ENCODE data around the gene RTKN.
"Not testable (repeated sequence)": the region's sequence is repeated elsewhere in the genome, so short reads cannot be mapped to it uniquely, and the experiment has no call there.

RTKN gene

DNA sequence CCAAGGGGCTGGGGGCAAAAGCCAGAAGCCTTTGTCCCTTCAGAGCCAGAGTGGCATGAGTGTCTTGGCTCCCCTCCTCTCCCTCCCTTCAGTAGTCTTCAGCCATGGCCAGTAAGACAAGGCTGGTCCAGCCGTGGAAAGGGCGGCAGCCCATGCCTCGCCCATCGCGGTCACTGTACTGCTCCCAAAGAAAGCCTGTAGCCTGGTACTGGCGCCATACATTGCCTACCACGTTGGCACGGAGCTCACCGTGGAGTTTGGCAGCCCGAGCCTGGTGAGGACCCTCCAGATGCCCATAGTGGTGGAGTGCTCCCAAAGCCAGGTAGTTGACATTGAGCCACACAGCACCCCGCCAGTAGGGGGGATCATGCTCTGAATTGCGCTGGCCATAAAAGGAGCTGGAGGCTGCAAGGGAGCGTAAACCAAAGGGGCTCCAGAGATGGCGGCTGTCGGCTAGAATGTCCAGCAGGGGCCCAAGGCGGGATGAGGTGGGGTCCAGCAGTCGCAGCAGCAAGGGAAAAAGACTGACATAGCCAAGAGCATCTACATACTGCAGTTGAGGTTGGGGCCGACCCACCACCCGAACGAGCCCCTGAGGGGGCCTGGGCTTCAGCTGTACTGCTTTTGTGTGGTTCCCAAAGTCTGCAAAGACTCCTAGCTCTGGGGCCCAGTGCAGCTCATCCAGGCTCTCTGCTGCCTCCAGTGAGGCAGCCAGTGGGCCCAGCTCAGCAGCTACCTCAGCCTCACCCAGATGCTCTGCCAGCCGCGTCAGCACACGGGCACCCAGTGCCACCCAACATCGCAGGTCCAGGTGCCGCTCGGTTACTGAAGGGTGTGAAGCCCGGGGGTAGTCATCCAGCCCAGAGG lies 19.7 kb upstream of the RTKN start:
- no peak for FAIRE-seq

DNA sequence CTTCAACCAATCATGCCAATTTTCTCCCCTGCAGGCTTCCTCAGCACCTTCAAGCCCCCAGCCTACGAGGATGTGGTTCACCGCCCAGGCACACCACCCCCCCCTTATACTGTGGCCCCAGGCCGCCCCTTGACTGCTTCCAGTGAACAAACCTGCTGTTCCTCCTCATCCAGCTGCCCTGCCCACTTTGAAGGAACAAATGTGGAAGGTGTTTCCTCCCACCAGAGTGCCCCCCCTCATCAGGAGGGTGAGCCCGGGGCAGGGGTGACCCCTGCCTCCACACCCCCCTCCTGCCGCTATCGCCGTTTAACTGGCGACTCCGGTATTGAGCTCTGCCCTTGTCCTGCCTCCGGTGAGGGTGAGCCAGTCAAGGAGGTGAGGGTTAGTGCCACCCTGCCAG lies 18.4 kb upstream of the RTKN start:
- FAIRE-seq, result not testable (repeated sequence)

DNA sequence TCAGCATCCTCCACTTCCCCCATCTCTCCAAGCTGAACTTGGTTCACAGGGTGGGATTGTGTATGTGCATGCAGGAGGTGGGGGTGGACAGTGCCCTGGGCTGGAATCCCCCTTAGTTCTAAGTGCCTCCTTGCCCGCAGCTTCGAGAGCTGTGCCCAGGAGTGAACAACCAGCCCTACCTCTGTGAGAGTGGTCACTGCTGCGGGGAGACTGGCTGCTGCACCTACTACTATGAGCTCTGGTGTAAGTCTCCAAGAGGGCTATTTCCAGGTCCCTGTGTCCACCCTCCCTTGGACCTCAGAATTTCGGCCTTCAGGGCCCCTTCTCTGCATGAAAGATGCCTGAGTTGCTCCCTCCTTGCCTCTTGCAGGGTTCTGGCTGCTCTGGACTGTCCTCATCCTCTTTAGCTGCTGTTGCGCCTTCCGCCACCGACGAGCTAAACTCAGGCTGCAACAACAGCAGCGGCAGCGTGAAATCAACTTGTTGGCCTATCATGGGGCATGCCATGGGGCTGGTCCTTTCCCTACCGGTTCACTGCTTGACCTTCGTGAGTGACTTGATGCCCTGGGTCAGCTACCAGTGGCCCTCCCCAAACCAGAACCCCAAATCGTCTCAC lies 17.9 kb upstream of the RTKN start:
- not testable (repeated sequence) for FAIRE-seq

DNA sequence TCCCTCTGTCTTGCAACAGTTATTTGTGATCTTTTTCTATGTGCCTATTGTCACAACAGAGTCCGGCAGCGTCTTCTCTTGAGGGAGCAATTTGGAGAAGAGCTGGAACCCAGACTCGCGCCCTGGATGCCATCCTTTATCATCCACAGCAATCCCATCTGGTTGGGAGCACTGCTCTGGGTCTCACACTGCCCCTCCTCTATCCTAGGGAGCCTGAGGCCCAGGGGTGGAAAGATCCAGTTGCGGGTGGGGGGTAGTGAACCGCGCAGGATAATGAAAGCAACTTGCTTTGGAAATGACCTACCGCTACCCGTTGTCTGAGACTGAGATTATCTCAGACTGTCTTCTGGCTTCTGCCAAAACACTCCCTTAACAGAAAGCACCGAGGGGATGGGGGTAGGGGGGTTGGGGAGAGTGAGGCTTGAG lies 17.2 kb upstream of the RTKN start:
- no peak for FAIRE-seq

DNA sequence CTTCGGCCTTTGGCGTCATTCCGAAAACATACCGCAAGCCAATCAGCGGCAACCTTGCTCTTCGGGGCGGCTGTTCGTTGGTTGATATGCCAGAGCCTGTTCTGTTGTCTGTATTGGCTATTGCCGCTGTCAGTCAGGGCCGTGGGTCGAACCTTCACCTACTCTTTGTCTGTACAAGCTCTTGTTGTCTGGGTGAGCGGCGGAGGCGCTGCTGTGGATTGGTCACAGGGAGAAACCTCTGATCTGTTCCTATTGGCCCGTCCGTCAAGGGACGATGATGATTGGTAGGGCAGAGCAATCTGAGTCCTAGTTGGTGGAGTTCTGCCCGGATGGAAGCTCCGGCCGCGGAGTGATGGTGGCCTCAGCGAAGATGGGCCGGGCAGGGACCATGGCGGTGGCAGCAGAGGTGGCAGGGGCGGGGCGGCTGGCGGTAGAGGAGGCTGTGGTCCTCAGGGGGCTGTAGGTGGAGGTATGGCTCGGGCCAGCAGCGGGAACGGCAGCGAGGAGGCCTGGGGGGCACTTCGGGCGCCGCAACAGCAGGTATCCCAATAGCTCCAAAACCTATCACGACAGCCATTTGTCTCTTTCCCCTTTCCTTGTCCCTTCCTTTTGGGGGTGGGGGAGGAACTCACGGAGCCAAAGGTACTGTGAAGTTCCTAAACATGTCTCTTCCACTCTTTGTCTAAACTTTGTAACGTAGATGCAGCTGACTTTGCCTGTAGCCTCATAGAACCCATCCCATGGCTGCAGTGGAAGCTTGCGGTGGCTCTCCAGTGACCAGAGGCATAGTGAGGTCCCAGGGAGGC lies 16.6 kb upstream of the RTKN start, which contains the start of gene WBP1:
Gene WBP1 (plus strand): TSS at position 307 of the 806 bp plus-strand sequence. CDS start 165 bp downstream, at position 472.
- peak; percentile 99 for FAIRE-seq

DNA sequence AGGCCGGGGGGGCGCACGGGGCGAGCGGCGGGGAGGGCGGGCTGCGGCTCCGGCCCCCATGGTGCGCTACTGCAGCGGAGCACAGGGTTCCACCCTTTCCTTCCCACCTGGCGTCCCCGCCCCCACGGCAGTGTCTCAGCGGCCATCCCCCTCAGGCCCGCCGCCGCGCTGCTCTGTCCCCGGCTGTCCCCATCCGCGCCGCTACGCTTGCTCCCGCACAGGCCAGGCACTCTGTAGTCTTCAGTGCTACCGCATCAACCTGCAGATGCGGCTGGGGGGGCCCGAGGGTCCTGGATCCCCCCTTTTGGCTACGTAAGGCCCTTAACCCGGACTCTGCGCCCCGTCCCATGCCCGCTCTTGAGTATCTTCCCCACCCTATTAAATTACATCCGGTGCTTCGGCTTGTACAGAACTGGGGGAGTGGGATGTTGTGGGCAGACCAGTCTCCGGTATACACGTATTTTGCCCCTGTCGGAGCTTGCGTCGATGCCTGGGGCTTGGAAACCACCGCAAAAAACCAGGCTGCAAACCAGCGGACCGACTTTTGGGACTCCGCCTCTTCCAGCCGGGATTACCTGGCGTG lies 15.9 kb upstream of the RTKN start:
- FAIRE-seq, result no peak

DNA sequence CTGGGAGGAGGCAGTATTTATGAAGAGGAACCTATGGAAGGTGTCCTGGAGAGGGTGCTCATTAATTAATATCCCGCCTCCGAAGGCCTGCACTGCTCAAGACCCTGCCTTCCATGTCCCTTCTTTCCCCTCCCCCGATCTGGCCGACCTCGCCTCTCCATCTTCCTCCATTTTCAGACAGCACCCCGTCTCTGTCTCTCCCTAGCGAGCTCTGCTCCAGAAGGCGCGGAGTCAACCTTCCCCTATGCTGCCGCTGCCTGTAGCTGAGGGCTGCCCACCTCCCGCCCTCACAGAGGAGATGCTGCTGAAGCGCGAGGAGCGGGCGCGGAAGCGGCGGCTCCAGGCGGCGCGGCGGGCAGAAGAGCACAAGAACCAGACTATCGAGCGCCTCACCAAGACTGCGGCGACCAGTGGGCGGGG lies 15.4 kb upstream of the RTKN start:
- FAIRE-seq, result no peak

DNA sequence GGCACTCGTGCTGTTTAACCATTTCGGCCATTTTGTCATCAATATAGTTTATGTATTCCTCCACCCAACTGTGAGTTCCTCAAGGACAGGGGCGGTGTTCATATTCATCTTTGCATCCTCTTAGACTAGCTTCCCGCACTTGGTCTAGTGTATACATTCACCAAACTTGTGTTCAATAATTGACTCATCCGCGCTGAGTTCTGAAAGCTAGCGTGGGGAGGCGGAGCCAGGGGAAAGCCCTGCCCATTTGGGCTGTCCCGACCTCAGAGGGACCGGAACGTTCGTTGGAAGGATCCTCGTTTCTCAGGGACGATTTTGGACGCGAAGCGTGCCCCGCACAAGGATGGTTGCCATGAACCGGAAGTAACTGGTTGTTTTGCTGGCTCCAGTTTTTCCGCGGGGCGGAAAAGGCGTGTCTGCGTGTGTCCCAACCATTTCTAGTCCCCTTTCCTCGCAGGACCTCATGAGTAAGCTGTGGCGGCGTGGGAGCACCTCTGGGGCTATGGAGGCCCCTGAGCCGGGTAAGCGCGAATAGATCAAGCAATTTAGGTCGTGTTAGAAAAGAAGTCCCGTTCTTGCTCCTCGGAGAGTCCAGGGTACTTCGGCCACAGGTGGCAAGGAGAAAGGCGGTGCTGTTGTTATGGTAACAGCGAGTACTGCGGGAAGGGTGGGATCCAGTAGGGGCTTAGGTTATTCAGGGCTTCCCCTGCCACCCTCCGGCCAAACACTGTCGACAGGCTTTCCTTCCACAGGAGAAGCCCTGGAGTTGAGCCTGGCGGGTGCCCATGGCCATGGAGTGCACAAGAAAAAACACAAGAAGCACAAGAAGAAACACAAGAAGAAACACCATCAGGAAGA lies 13.1 kb upstream of the RTKN start, which contains the start of gene INO80B:
Gene INO80B (plus strand): TSS at position 434 of the 858 bp plus-strand sequence. CDS start 30 bp downstream, at position 464.
- FAIRE-seq, result peak; percentile 94

DNA sequence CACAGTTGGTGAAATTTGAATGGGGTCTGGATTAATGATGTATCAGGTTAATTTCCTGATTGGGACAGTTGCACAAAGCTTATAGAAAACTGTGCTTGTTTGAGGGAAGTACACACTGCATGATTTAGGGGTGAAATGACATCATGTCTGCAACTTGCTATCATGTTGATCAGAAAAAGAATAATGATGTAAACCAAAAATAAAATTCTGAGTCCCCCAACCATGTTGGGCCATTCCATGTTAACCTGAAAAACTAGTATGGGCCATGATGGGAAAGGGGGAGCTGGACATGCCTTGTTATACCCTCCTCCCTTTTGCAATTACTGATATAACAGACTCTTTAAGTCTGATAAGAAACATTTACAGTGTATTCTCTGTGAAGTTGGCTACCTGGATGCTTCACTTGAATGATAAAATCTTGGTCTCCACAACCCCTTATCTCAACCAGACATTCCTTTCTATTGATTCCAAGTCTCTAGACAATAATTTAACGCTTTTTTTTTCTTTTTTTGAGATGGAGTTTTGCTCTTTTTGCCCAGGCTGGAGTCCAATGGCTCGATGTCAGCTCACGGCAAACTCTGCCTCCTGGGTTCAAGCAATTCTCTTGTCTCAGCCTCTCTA lies 8.9 kb upstream of the RTKN start:
- FAIRE-seq, result no peak

DNA sequence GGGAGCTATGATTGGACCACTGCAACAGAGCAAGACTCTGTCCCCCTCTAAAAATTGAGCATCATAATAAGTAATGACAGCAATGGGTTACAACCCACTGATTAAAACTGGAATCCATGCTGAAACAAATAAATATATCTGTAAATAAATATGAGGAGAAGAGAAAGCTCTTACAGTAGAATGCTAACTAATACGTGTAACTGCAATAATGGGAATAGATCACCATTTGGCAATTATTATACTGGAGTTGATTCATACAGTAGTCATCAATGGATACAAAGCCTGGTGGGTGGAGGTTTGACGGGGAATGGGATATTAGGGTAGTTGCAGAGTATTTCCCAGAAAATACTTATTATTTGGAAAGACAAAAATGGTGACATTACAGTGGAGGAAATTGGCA lies 7.0 kb upstream of the RTKN start:
- no peak for FAIRE-seq

DNA sequence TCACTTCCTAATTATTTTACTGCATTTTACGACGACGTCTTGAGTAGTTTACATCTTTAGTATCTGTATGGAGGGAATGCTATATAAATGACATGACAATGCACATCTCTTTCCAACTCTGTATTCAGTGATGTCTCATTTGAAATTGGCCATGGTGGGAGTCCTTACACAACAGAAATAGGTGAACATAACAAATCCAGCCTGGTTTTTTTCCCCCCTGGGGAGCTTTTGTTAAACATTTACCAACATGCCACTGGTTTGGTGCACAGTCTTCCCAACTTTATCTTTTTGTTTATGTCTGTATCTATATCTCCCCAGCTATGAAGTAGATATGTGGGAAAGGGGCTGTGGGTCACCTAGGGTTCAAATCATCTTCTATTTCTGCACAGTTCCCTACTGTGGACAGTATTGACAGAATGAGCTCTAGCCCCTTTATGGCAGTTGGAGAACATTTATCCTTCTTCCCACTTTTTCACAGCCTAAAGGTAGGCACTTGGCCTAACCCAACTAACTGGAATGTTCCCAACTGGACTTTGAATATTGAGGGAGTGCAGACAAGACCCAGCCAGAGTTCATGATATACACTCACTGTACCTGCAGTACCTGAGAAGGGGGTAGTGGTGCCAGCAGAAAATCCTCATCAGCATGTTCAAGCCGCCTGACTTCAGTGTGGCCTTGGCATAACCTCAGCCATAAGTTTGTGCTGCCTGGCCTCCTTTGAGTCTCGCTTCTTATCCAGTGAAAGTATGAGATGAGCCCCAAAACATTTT lies 5.7 kb upstream of the RTKN start:
- no peak for FAIRE-seq

DNA sequence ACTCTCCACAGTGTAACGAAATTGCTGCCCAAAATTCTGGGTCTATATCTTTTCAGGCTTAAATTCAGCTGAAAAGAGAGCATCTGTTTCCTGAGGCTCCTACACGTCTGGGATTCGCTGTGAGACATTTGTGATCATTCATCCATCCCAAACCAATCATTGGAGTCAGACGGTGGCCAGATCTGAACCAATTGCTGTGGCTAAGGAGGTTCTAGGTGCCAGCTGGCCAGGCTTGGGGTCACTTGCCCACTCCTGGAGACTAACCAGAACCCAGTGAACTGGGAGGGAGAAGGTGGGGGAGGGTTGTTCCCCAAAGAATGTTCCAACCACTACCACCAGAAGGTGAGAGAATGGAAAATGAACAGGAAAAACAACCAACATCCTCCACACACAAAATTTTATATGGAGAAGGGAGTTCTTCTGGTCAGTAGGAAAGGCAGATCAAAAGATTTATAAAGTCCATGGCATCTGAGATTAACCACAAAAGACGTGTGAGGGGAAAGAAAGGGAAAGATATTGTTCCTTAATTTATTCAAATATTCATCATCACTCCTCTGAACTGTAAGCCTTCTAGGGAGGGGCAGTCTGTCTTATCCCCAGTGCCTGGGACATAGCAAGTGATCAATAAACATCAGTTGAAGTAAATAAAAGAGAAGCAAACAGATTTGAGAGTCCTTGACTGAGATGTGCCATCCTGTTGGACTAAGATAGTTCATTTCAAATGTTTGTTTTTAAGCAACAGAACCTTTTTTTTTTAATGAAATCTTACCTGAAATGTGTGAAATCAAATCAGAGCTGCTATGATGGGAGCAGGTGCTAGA lies 3.0 kb upstream of the RTKN start:
- no peak for FAIRE-seq

DNA sequence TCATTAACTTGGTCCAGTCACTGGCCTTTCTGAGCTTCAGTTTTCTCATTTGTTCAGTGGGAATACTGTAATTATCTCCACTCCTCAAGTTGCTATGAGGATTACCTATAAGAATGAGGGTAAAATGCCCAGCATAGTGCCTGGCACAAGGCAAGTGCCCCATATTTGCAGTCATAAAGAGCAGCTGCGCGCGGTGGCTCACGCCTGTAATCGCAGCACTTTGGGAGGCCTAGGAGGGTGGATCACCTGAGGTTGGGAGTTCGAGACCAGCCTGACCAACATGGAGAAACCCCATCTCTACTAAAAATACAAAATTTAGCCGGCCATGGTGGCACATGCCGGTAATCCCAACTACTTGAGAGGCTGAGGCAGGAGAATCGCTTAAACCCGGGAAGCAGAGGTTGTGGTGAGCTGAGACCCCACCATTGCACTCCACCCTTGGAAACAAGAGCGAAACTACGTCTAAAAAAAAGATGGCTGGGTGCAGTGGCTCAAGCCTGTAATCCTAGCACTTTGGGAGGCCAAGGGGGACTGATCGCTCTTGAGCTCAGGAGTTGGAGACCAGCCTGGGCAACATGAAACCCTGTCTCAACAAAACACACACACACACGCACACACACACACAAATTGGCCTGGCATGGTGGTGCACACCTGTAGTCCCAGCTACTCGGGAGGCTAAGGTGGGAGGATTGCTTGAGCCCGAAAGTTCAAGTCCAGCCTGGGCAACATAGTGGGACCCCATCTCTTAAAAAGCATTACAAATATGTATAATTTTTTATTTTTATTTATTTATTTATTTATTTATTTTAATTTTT lies 953 bp upstream of the RTKN start:
- FAIRE-seq, result not testable (repeated sequence)

DNA sequence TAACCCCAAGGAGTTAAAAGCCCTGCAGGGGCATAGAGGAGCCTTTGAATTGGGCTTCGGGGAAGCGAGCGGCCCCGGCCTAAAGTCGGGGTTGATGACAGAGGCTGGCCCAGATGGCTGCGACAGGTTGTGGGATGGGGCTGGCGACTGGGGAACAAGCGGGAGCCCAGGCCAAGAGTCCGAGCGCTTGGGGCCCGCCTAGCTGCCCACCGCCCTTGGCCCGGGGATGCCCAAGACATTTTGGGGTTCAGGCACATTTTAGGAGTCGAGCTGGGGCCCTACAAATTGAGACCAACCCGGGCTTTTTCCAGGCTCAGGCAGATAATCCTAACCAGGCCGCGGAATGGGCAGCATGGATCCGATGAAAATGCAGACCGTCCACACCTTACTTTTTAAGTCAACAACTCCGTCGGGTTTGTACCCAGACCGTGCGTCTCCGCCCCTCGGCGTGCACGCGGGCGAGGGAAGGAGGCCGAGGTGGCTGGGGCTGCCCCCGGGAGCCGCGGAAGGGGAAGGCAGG lies 507 bp downstream of the RTKN start:
- no peak for FAIRE-seq

DNA sequence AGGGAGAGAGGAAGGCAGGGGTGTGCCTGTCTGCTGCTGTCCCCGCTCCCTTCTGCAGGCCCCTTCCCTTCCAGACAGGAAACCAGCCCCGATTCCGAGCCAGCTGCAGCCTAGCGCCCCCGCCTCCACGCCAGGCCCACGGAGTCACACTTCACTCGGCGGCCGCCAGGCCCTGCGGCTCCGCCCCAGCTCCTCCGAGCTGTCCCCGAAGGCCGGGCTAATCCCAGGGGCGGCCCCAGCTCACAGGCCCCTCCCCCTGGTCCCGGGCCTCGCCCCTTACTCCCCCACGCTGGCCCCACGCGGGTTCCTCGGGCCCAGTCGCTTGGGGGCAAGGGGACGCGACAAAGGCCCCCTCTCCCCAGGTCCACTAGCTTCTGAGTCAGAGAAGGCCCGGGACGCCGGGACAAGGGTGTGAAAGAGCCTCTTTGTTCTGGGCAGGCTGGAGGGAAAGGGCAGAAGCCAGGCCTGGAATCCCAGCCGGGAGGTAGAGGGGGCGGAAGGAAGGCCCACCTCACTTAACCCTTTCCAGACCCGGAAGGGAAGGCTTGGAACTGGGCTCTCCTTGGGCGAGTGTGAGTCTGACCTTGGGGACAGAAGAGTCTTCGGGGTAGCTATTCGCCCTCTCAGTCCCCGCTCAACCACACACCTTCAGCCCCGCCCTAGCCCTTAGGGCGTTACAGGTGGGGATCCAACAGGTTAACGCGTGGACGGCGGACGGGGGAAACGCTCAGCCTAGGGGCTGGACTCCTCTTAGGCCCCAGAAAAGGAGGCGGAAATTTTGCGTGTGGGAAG lies 1.2 kb downstream of the RTKN start:
- FAIRE-seq, result no peak

DNA sequence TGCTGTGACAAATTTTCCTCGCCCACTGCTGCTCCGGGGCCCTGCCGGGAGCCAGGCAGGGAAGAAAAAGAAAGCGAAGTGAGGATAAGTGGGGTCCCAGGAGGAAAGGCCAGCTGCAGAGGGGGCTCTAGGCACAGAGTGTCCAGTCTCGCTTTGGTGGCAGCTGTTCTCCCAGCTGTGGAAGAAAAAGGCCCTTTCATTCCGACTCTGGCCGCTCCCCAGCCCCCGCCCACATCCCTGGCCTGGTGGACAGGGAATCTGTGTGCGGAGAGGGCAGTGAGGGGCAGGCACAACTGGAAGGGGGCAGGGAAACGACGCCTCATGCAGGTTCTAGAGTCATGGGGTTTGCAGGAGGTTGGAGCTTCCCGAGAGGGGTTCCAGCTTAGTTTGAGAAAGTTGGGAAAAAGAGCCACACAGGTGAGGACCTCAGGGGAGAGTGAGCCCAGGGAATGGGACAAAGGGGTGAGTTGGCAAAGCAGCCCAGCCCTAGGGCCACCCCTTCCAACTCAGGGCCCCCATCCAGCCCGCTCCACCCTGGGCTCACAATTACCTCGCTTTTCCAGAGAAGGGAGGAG lies 1.8 kb downstream of the RTKN start:
- no peak for FAIRE-seq

DNA sequence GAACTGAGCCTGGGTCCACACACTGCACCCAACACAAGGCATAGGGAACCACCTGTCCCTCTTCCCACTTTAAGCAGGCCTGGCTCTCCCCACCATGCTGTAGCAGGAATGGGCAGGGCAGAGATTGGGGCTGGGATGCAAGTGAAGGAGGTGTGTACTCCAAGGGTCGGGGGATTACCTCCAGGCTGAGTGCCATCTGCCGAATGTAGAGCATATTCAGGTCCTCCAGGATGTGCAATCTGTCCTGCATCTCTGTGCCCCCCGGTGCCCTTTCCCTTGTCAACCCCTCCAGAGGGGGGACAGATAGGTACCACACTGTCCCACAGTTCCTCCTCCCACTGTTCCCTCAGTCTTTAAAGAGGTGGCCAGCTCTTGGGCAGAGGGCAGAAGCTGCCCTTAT lies 2.4 kb downstream of the RTKN start:
- no peak for FAIRE-seq

Measured in endometrium (tissue), 2 donors.